ENCODE data around the gene OR6A2.

DNA sequence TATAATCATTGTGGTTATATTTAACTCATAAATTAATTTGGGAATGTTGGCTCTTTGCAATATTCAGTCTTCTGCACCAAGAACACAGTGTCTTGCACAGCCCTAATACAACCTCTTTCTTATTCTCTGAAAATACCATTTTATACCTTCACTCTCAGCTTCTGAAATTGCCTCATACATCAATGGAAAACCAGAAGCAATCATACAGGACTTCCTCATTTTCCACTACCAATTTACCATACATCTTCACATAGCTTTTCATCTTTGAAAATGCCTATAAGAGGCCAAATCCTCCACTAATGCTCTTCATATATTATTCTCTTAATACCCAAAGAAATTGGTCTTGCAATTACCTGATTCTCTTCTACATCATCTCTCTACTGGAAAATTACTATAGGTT, 21.0 kb downstream of the OR6A2 start:
- TF ChIP-seq, protein P1, sequence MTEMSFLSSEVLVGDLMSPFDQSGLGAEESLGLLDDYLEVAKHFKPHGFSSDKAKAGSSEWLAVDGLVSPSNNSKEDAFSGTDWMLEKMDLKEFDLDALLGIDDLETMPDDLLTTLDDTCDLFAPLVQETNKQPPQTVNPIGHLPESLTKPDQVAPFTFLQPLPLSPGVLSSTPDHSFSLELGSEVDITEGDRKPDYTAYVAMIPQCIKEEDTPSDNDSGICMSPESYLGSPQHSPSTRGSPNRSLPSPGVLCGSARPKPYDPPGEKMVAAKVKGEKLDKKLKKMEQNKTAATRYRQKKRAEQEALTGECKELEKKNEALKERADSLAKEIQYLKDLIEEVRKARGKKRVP (CRISPR knock-in tag; IDR thresholded peaks at IDR 0.05), result no peak
- TF ChIP-seq CEBPB (tag; IDR thresholded peaks at IDR 0.05) (no peak), DIDO1 (tag; IDR thresholded peaks at IDR 0.05; ENCODE audit: low read depth) (no peak), EZH2 (IDR thresholded peaks at IDR 0.05; ENCODE audit: borderline replicate concordance, low read depth, low read length) (no peak), EP300 (IDR thresholded peaks at IDR 0.05; ENCODE audit: low read length) (no peak), POLR3A (IDR thresholded peaks at IDR 0.05; ENCODE audit: borderline replicate concordance, extremely low read depth, insufficient read depth, insufficient read length) (no peak), POLR2AphosphoS5 (IDR thresholded peaks at IDR 0.05; ENCODE audit: control insufficient read depth, insufficient read depth, low read depth, low read length) (no peak), RBBP5 (IDR thresholded peaks at IDR 0.05; ENCODE audit: borderline replicate concordance, insufficient read depth, low read length, poor library complexity, severe bottlenecking) (no peak)
